ENCODE measurements around the gene PAF1. TPM values are rescaled to one million over a fixed set of nuclear protein-coding genes. Genes with fewer than 3 reads are reported as not detected.
A peak's percentile ranks its signal among the peaks of the same experiment; 100 is the strongest.

Gene PAF1
- total RNA-seq, 1 experiment from 2014 or later, result 901 TPM

DNA sequence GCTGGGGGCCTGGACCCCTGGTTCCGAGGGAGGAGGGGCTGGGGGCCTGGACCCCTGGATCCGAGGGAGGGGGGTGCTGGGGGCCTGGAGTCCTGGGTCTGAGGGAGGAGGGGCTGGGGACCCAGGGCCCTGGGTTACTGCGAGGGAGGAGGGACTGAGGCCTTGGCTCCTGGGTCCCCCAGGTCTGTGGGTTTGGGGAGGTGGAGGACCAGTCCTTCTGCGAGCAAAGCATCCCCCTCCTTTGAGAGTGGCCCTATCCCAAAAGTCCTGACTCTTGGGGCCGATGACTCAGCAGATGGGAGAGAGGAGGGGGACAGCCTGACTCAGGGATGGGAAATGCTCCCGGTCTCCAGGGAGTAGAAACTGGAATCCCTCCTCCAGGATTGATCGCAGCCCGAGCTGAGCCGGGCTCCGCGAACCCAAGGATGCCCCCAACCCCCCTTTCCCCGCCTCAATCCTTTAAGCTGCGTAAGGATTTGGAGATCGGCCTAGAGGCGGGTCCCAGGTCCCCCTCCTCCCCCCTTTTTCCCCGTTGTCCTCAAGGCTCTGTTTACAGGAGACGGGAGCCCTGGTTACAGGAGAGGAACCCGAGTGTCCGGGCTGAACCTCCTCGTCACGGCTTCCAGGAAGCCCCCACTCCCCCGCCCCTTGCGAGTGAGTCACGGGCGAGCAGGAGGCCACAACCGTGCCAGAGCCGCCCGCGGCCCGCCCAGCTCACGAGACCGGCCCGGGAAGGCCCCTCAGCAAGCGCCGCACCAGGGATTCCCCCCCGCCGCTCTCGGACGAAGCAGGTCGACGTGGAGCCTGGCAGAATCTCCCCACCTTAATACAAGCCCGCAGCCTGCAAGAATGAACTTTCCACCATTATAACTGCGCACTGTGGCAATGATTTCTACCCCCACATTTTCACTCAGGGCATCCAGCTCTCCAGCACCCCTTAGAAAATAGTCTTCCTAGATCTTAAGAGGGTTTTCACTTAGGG, 12.7 kb upstream of the PAF1 start:
- DNase-seq (ENCODE audit: low read depth, low spot score) (peak; percentile 100), ATAC-seq (peak; percentile 28)
- Histone ChIP-seq H3K27me3 (ENCODE audit: control insufficient read depth, insufficient read depth, low read length) (no peaks in the 10 kb centered on the region), H3K4me3 (ENCODE audit: low read depth in 2 of 2, low read length in 2 of 2) (peak overlapping the region; percentile 34 to 55), H3K9me3 (ENCODE audit: control insufficient read depth, insufficient read depth, low read depth, low read length) (no peaks in the 10 kb centered on the region), H3K4me1 (ENCODE audit: control insufficient read depth, insufficient read depth, low read length) (peaks cover 75% of the 10 kb centered on the region), H3K27ac (ENCODE audit: low read length) (peak overlapping the region; percentile 90), H3K36me3 (ENCODE audit: control insufficient read depth, insufficient read depth, low read length) (peaks cover 5% of the 10 kb centered on the region)
- intact Hi-C loops (cut with micrococcal nuclease; ENCODE audit: unreplicated experiment), result no loop called here
- TF ChIP-seq TCF7L2 (IDR thresholded peaks at IDR 0.05; ENCODE audit: low read depth, low read length), result no peak
- TF ChIP-seq, protein P1, sequence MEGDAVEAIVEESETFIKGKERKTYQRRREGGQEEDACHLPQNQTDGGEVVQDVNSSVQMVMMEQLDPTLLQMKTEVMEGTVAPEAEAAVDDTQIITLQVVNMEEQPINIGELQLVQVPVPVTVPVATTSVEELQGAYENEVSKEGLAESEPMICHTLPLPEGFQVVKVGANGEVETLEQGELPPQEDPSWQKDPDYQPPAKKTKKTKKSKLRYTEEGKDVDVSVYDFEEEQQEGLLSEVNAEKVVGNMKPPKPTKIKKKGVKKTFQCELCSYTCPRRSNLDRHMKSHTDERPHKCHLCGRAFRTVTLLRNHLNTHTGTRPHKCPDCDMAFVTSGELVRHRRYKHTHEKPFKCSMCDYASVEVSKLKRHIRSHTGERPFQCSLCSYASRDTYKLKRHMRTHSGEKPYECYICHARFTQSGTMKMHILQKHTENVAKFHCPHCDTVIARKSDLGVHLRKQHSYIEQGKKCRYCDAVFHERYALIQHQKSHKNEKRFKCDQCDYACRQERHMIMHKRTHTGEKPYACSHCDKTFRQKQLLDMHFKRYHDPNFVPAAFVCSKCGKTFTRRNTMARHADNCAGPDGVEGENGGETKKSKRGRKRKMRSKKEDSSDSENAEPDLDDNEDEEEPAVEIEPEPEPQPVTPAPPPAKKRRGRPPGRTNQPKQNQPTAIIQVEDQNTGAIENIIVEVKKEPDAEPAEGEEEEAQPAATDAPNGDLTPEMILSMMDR (IDR thresholded peaks at IDR 0.05), result no peak
- ChIA-PET CTCF (interaction anchor here (0.6 to 2.3 kb wide), 13 partner anchors 8 to 803 kb away, joined by 3 to 16 read pairs (median 5); partner anchors contain the start of genes MED29 and PAF1), POLR2A (interaction anchor here (0.5 to 15.7 kb wide), 21 partner anchors 8 to 467 kb away, joined by 3 to 524 read pairs (median 6); partner anchors contain the start of genes EID2B, MED29, PAF1 and PLEKHG2)
- BruUV-seq (replicated peaks), result no TSS peak
- in situ Hi-C loops (cut with HindIII; ENCODE audit: low pct_unique_long_range_greater_than_20kb, low sequenced_read_pairs), result no loop called here

DNA sequence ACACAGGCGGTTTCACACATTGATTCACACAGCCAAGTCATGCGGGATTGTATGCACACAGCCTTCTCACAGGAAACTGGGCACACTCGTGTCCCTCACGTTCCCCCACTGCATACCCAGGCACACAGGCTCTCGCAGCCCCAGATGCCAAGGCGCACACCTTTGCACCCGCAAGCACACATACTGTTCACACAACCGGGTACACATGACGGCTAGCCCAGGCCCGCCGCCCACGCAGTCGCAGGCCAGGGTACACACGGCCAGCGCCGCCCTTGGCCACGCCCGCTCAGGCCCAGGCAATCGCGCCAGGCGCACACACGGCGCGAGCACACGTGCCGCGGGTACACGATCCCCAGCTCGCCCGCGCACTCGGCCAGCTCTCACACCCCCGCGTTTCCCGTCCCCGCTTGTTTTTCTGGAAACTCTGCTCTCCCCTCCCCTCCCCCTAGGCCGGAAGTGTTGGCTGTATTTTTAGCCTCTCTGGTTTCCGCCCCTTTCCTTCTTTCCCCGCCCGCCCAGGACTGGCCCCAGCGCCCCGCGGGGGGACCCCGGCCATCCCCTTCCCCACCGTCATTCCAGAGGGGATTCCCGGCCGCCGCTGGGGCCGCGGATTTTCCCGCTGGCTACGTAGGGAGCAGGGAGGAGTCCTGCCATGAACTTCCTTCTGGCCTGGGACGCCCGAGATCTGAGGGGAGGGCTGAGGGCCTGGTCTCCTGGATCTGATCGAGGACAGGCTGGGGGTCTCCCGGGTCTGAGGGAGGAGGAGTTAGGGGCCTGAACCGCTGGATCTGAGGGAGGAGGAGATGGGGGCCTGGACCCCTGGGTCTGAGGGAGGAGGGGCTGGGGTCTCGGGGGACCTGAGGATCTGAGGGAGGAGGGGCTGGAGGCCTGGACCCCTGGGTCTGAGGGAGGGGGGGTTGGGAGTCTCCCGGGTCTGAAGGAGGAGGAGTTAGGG, 11.7 kb upstream of the PAF1 start:
- DNase-seq (ENCODE audit: low read depth, low spot score) (peak; percentile 100), ATAC-seq (peak; percentile 39)
- Histone ChIP-seq H3K27ac (ENCODE audit: low read length) (peak overlapping the region; percentile 90), H3K36me3 (ENCODE audit: control insufficient read depth, insufficient read depth, low read length) (no peaks in the 10 kb centered on the region), H3K4me1 (ENCODE audit: control insufficient read depth, insufficient read depth, low read length) (peaks cover 81% of the 10 kb centered on the region), H3K27me3 (ENCODE audit: control insufficient read depth, insufficient read depth, low read length) (no peaks in the 10 kb centered on the region), H3K4me3 (ENCODE audit: low read depth in 2 of 2, low read length in 2 of 2) (peak overlapping the region; percentile 34 to 55), H3K9me3 (ENCODE audit: control insufficient read depth, insufficient read depth, low read depth, low read length) (no peaks in the 10 kb centered on the region)
- intact Hi-C loops (cut with micrococcal nuclease; ENCODE audit: unreplicated experiment) (no loop called here), in situ Hi-C loops (cut with HindIII; ENCODE audit: low pct_unique_long_range_greater_than_20kb, low sequenced_read_pairs) (no loop called here)
- TSS peak; percentile 53 for BruUV-seq (replicated peaks)
- CTCF ChIA-PET, result interaction anchor here (0.6 to 7.4 kb wide), 12 partner anchors 9 to 802 kb away, joined by 3 to 280 read pairs (median 7); partner anchors contain the start of genes PLEKHG2, RPS16 and SAMD4B
- TF ChIP-seq SIN3A (IDR thresholded peaks at IDR 0.05; ENCODE audit: borderline replicate concordance, insufficient read depth, low read depth, low read length) (no peak), POLR2AphosphoS5 (IDR thresholded peaks at IDR 0.05; ENCODE audit: low read depth, low read length) (no peak), TCF7L2 (IDR thresholded peaks at IDR 0.05; ENCODE audit: low read depth, low read length) (no peak)
- TF ChIP-seq, protein P2, sequence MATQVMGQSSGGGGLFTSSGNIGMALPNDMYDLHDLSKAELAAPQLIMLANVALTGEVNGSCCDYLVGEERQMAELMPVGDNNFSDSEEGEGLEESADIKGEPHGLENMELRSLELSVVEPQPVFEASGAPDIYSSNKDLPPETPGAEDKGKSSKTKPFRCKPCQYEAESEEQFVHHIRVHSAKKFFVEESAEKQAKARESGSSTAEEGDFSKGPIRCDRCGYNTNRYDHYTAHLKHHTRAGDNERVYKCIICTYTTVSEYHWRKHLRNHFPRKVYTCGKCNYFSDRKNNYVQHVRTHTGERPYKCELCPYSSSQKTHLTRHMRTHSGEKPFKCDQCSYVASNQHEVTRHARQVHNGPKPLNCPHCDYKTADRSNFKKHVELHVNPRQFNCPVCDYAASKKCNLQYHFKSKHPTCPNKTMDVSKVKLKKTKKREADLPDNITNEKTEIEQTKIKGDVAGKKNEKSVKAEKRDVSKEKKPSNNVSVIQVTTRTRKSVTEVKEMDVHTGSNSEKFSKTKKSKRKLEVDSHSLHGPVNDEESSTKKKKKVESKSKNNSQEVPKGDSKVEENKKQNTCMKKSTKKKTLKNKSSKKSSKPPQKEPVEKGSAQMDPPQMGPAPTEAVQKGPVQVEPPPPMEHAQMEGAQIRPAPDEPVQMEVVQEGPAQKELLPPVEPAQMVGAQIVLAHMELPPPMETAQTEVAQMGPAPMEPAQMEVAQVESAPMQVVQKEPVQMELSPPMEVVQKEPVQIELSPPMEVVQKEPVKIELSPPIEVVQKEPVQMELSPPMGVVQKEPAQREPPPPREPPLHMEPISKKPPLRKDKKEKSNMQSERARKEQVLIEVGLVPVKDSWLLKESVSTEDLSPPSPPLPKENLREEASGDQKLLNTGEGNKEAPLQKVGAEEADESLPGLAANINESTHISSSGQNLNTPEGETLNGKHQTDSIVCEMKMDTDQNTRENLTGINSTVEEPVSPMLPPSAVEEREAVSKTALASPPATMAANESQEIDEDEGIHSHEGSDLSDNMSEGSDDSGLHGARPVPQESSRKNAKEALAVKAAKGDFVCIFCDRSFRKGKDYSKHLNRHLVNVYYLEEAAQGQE (IDR thresholded peaks at IDR 0.05; ENCODE audit: insufficient read depth in 1 of 2, low read depth in 2 of 2, low read length in 1 of 2), result no peak
- TF ChIP-seq, protein P1 (IDR thresholded peaks at IDR 0.05), result no peak
- POLR2A ChIA-PET, result interaction anchor here (0.5 to 15.7 kb wide), 23 partner anchors 9 to 130 kb away, joined by 3 to 524 read pairs (median 6); partner anchors contain the start of genes EID2B, MED29, PAF1 and PLEKHG2
